A549 (cell line): ENCODE data around the gene GTPBP6.
A peak's percentile ranks its signal among the peaks of the same experiment; 100 is the strongest.
"Not testable (repeated sequence)": the region's sequence is repeated elsewhere in the genome, so short reads cannot be mapped to it uniquely, and the experiment has no call there.

Experiments
- CBX8 ChIP-seq: fragments of 200-600 bp; sonication (generic); IDR thresholded peaks from 2 replicates; pipeline ENCODE4 v1.6.1; 2016
- CEBPB ChIP-seq, 2 experiments: fragments of >200 bp in 1 of 2; sonication (Bioruptor Twin) in 1 of 2; formaldehyde crosslinking in 1 of 2; IDR thresholded peaks; 2 replicates each; pipeline ENCODE4 v1.6.1; 2012 to 2016
- CTCF ChIP-seq: fragments of >200 bp; sonication (Bioruptor Twin); formaldehyde crosslinking; IDR thresholded peaks from 3 replicates; pipeline ENCODE4 v1.5.1; 2016
- MAFK ChIP-seq: fragments of 450-650 bp; IDR thresholded peaks from 2 replicates; pipeline ENCODE4 v1.6.1; 2014; ENCODE audit not compliant: partially characterized antibody
- POLR2A ChIP-seq: IDR thresholded peaks from 2 replicates; pipeline ENCODE4 v1.6.1; 2012; ENCODE audit warnings: mild to moderate bottlenecking, low read length
- TF ChIP-seq, protein P1 (sequence below): fragments of 150-350 bp; IDR thresholded peaks from 2 replicates; pipeline ENCODE4 v1.6.1; 2014; ENCODE audit warnings: low read depth, mild to moderate bottlenecking, low read length

GRCh38 chrX:305781-306613 is 12.6 kb downstream of the GTPBP6 start:
- peak; percentile 40 for TF ChIP-seq MAFK
- TF ChIP-seq, protein P1, sequence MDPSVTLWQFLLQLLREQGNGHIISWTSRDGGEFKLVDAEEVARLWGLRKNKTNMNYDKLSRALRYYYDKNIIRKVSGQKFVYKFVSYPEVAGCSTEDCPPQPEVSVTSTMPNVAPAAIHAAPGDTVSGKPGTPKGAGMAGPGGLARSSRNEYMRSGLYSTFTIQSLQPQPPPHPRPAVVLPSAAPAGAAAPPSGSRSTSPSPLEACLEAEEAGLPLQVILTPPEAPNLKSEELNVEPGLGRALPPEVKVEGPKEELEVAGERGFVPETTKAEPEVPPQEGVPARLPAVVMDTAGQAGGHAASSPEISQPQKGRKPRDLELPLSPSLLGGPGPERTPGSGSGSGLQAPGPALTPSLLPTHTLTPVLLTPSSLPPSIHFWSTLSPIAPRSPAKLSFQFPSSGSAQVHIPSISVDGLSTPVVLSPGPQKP: not testable (repeated sequence)
- not testable (repeated sequence) for TF ChIP-seq CTCF; POLR2A; CBX8; CEBPB (IDR thresholded peaks at IDR 0.05)
